WERI-Rb-1 (cell line): Measurements from ENCODE around the gene RPL37.

Experiments used
- DNase-seq: peaks from one replicate; pipeline ENCODE4 v3.0.0-alpha.2; 2020
- H3K27ac ChIP-seq: fragments of 250-450 bp; sonication (Bioruptor Pico); 2 replicates; pipeline ENCODE4 v1.5.1; 2020; ENCODE audit warnings: mild to moderate bottlenecking, moderate library complexity
- H3K27me3 ChIP-seq: fragments of 250-450 bp; sonication (Bioruptor Pico); 2 replicates; pipeline ENCODE4 v1.5.1; 2021; ENCODE audit warnings: mild to moderate bottlenecking, low read depth, moderate library complexity; ENCODE audit not compliant: insufficient read depth, severe bottlenecking
- H3K36me3 ChIP-seq: fragments of 250-450 bp; sonication (Bioruptor Pico); 2 replicates; pipeline ENCODE4 v1.5.1; 2020; ENCODE audit warnings: mild to moderate bottlenecking, moderate library complexity
- H3K4me3 ChIP-seq: 2 replicates; pipeline ENCODE4 v1.5.1; 2011; ENCODE audit warnings: low read depth, mild to moderate bottlenecking, control low read depth, low read length
- H3K9me3 ChIP-seq: fragments of 250-450 bp; sonication (Bioruptor Pico); 2 replicates; pipeline ENCODE4 v1.5.1; 2021; ENCODE audit warnings: mild to moderate bottlenecking, moderate library complexity; ENCODE audit not compliant: severe bottlenecking
- TF ChIP-seq, protein P1 (sequence below): IDR thresholded peaks from 2 replicates; pipeline ENCODE4 v1.5.1; 2011; ENCODE audit warnings: low read depth, mild to moderate bottlenecking, control low read depth, inconsistent platforms, low read length

Gene RPL37

GRCh38 chr5:40776658-40776977 lies 58.4 kb downstream of the RPL37 start:
- Histone ChIP-seq H3K27me3 (no peaks in the 10 kb centered on the region), H3K9me3 (no peaks in the 10 kb centered on the region), H3K4me3 (no peak overlapping the region), H3K27ac (no peak overlapping the region), H3K36me3 (peaks cover 43% of the 10 kb centered on the region)
- TF ChIP-seq, protein P1, sequence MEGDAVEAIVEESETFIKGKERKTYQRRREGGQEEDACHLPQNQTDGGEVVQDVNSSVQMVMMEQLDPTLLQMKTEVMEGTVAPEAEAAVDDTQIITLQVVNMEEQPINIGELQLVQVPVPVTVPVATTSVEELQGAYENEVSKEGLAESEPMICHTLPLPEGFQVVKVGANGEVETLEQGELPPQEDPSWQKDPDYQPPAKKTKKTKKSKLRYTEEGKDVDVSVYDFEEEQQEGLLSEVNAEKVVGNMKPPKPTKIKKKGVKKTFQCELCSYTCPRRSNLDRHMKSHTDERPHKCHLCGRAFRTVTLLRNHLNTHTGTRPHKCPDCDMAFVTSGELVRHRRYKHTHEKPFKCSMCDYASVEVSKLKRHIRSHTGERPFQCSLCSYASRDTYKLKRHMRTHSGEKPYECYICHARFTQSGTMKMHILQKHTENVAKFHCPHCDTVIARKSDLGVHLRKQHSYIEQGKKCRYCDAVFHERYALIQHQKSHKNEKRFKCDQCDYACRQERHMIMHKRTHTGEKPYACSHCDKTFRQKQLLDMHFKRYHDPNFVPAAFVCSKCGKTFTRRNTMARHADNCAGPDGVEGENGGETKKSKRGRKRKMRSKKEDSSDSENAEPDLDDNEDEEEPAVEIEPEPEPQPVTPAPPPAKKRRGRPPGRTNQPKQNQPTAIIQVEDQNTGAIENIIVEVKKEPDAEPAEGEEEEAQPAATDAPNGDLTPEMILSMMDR, result no peak
- no peak for DNase-seq

DNA sequence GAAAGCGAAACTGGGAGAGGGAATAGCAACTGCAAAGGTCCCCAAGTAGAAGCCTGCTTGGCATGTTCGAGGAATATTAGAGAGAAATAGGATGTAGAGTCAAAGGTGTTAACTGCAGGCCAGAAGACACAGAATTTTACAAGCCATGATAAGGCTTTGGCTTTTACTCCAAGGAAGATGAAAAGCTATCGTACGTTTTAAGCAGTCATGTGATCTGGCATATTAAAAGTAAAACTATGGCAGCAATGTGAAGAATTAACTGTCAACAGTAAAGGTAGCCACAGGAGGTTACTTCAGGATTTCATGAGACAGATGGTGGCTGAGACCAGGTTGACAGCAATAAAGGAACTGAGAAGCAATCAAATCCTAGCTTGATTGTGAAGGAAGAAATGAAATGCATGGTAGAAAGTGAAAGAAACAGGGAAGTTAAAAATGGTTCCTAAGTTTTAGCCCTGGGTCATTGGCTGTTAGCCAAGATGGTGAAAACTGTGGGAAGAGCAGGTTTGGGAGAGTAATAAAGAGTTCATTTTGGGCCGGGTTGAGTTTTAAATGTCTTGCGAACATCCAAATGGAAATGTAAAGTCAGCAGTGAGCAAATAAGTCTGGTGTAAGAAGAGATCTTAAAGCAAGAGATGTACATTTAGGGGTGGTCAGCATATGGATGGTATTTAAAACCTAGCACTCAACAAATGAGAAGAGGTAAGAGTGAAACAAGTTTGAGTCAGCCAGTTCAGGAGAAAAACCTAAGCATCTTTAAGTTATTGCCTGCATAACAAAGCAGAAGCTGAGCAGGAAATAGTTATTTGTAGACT lies 59.0 kb downstream of the RPL37 start:
- Histone ChIP-seq H3K27me3 (no peaks in the 10 kb centered on the region), H3K36me3 (peaks cover 48% of the 10 kb centered on the region), H3K27ac (no peak overlapping the region), H3K9me3 (no peaks in the 10 kb centered on the region), H3K4me3 (no peak overlapping the region)
- DNase-seq, result no peak
- TF ChIP-seq, protein P1, result no peak
